PC-9 (cell line): ENCODE data around the gene KBTBD13. TPM values are rescaled to one million over a fixed set of nuclear protein-coding genes. Genes with fewer than 3 reads are reported as not detected.

Experiments used
- BruUV-seq: library from RNA; stranded (reverse); fragments of 400-500 nt; replicated peaks from 2 replicates; lab custom pipeline; 2021; lab: Mats Ljungman, UMichigan
- CTCF ChIA-PET: fragments of 300-600 bp; sonication (Branson Sonifier 250); formaldehyde crosslinking; loops from one replicate; lab custom pipeline; 2022; ENCODE audit warnings: antibody characterized with exemption; lab: Charles Lee
- POLR2A ChIA-PET: fragments of 300-600 bp; sonication (Branson Sonifier 250); formaldehyde crosslinking; loops from one replicate; lab custom pipeline; 2022; ENCODE audit warnings: antibody characterized with exemption; ENCODE audit not compliant: unreplicated experiment; lab: Charles Lee
- DNase-seq, 2 experiments: peaks; one replicate each; pipeline versions ENCODE4 v3.0.0 to v3.0.0-alpha.2; 2015 to 2022; ENCODE audit warnings: mixed read lengths in 1 of 2
- H2AFZ ChIP-seq: fragments of 200-600 bp; sonication (generic); 2 replicates; pipeline ENCODE4 v1.8.1; 2017; ENCODE audit warnings: antibody characterized with exemption
- H3F3A ChIP-seq: fragments of 200-600 bp; sonication (generic); 2 replicates; pipeline ENCODE4 v1.8.1; 2017; ENCODE audit warnings: antibody characterized with exemption, mild to moderate bottlenecking, low read depth; ENCODE audit not compliant: insufficient read depth
- H3K27ac ChIP-seq: fragments of 200-600 bp; sonication (generic); 2 replicates; pipeline ENCODE4 v1.6.1; 2016; ENCODE audit warnings: mixed run types
- H3K27me3 ChIP-seq: fragments of 200-600 bp; sonication (generic); 2 replicates; pipeline ENCODE4 v1.6.1; 2016; ENCODE audit warnings: low read depth, mixed run types; ENCODE audit not compliant: insufficient read depth
- H3K36me3 ChIP-seq: fragments of 200-600 bp; sonication (generic); 2 replicates; pipeline ENCODE4 v1.6.1; 2016; ENCODE audit warnings: low read depth, mixed run types
- H3K4me1 ChIP-seq: fragments of 200-600 bp; sonication (generic); replicated peaks from 2 replicates; pipeline ENCODE4 v1.6.1; 2016; ENCODE audit warnings: mixed run types; ENCODE audit not compliant: insufficient read depth
- H3K4me2 ChIP-seq: fragments of 200-600 bp; sonication (generic); 2 replicates; pipeline ENCODE4 v1.6.1; 2017; ENCODE audit warnings: mixed run types
- H3K4me3 ChIP-seq: fragments of 200-600 bp; sonication (generic); 2 replicates; pipeline ENCODE4 v1.6.1; 2016; ENCODE audit warnings: mixed run types
- H3K79me2 ChIP-seq: fragments of 200-600 bp; sonication (generic); 2 replicates; pipeline ENCODE4 v1.6.1; 2017; ENCODE audit warnings: low read depth, mixed run types
- H3K9me2 ChIP-seq: fragments of 200-600 bp; sonication (generic); 2 replicates; pipeline ENCODE4 v1.8.1; 2017; ENCODE audit warnings: mild to moderate bottlenecking; ENCODE audit not compliant: insufficient read depth
- H3K9me3 ChIP-seq: fragments of 200-600 bp; sonication (generic); 2 replicates; pipeline ENCODE4 v1.8.1; 2016; ENCODE audit warnings: low read depth; ENCODE audit not compliant: insufficient read depth
- H4K20me1 ChIP-seq: fragments of 200-600 bp; sonication (generic); 2 replicates; pipeline ENCODE4 v1.8.1; 2017; ENCODE audit not compliant: insufficient read depth
- EZH2 ChIP-seq: fragments of 200-600 bp; sonication (generic); IDR thresholded peaks from 2 replicates; pipeline ENCODE4 v1.8.0; 2017; ENCODE audit warnings: antibody characterized with exemption, low read depth
- intact Hi-C: fragments of 100-400 bp; cut with micrococcal nuclease; formaldehyde crosslinking; loops from one replicate; pipeline ENCODE4 v1.10.0; 2022; ENCODE audit not compliant: unreplicated experiment
- total RNA-seq: library from RNA; stranded (reverse); gene quantifications from 2 replicates; pipeline ENCODE4 v1.2.3, GENCODE V29; 2021
- TF ChIP-seq, protein P1 (sequence below): fragments of 200-600 bp; sonication (generic); conservative IDR thresholded peaks from 2 replicates; pipeline ENCODE4 v1.6.1; 2017; ENCODE audit warnings: mixed run types, antibody characterized with exemption, mild to moderate bottlenecking, moderate library complexity

Gene KBTBD13
- total RNA-seq, 1 experiment from 2014 or later, result not detected

DNA sequence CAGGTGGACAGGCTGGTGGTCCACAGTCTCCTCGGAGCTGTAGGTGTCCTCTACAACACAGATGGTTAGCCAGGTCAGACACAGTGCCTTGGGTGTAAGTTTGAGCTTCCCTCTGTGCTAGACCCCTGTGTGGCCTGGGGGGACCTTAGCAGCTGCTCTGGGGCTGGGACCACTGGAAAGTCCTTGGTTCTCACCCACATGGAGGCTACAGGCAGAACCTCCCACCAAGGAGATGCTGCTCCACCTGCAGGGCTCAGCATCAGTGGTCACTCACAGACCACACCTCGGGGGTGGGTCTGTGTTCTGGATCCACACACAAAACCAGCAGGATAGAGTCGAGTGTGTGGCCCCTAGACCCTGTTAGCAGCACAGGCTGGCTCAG lies 17.2 kb upstream of the KBTBD13 start:
- Histone ChIP-seq H3K27me3 (no peaks in the 10 kb centered on the region), H3K79me2 (no peaks in the 10 kb centered on the region), H3K4me2 (no peak overlapping the region), H3K4me1 (peaks cover 36% of the 10 kb centered on the region), H3K4me3 (no peak overlapping the region), H2AFZ (no peak overlapping the region), H3F3A (peaks cover 5% of the 10 kb centered on the region; the same call in 1 of the 2 replicates), H3K36me3 (no peaks in the 10 kb centered on the region), H3K27ac (no peak overlapping the region), H4K20me1 (no peaks in the 10 kb centered on the region), H3K9me2 (no peaks in the 10 kb centered on the region), H3K9me3 (no peaks in the 10 kb centered on the region; the same call in 1 of the 2 replicates)
- intact Hi-C loops, result loop anchor here (10.0 kb wide), 1 partner anchor 125 kb away; the partner anchor contains the start of gene CLPX
- TF ChIP-seq EZH2, result no peak
- TF ChIP-seq, protein P1, sequence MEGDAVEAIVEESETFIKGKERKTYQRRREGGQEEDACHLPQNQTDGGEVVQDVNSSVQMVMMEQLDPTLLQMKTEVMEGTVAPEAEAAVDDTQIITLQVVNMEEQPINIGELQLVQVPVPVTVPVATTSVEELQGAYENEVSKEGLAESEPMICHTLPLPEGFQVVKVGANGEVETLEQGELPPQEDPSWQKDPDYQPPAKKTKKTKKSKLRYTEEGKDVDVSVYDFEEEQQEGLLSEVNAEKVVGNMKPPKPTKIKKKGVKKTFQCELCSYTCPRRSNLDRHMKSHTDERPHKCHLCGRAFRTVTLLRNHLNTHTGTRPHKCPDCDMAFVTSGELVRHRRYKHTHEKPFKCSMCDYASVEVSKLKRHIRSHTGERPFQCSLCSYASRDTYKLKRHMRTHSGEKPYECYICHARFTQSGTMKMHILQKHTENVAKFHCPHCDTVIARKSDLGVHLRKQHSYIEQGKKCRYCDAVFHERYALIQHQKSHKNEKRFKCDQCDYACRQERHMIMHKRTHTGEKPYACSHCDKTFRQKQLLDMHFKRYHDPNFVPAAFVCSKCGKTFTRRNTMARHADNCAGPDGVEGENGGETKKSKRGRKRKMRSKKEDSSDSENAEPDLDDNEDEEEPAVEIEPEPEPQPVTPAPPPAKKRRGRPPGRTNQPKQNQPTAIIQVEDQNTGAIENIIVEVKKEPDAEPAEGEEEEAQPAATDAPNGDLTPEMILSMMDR, result no peak
- BruUV-seq, result no TSS peak
- DNase-seq, result no peak
- ChIA-PET POLR2A (no interaction called here), CTCF (interaction anchor here (0.5 kb wide), 1 partner anchor 1421 kb away, joined by 4 read pairs; no protein-coding TSS in a partner anchor)

DNA sequence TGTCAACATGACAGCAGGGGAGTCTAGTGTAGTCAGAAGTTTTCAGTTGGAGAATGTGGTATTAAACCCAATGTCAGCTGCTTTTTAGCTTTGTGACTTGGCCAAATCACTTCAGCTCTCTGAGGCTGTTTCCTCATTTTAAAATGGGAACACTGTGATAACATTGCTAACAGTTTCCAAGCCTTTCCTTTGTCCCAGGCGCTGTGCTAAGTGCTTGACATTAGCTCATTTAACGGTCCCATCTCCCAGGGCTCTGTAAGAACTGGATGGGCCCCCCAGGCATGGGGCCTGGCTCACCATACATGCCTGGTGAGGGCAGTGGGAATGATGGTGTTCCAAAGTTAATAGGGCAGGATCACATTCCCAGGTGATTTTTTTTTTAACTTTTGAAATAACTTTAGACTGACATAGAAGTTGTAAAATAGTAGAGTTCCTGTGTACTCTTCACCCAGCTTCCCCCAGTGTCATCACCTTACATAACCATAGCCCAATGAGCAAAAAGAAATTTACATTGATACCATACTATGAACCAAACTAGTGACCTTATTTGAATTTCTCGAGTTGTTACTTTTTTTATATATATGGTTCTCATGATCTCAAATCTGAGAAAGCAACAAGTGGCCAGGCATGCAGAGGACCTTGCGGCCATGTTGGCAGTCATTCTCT lies 16.5 kb upstream of the KBTBD13 start:
- H2AFZ ChIP-seq, result no peak overlapping the region
- POLR2A ChIA-PET, result interaction anchor here (0.7 kb wide), 1 partner anchor 1823 kb away, joined by 5 read pairs; no protein-coding TSS in a partner anchor
- no peaks in the 10 kb centered on the region for H3K9me2 ChIP-seq
- H3K36me3 ChIP-seq, result no peaks in the 10 kb centered on the region
- no peak for TF ChIP-seq EZH2
- TF ChIP-seq, protein P1, result no peak
- no TSS peak for BruUV-seq
- DNase-seq, result no peak
- no peaks in the 10 kb centered on the region for H3K27me3 ChIP-seq
- intact Hi-C loops, result loop anchor here (10.0 kb wide), 1 partner anchor 125 kb away; the partner anchor contains the start of gene CLPX
- no peak overlapping the region for H3K4me2 ChIP-seq
- no peaks in the 10 kb centered on the region; the same call in 1 of the 2 replicates for H3K9me3 ChIP-seq
- peaks cover 5% of the 10 kb centered on the region; the same call in 1 of the 2 replicates for H3F3A ChIP-seq
- no peaks in the 10 kb centered on the region for H4K20me1 ChIP-seq
- no peak overlapping the region for H3K4me3 ChIP-seq
- CTCF ChIA-PET, result no interaction called here
- H3K79me2 ChIP-seq, result no peaks in the 10 kb centered on the region
- H3K4me1 ChIP-seq, result peaks cover 30% of the 10 kb centered on the region
- H3K27ac ChIP-seq, result no peak overlapping the region

DNA sequence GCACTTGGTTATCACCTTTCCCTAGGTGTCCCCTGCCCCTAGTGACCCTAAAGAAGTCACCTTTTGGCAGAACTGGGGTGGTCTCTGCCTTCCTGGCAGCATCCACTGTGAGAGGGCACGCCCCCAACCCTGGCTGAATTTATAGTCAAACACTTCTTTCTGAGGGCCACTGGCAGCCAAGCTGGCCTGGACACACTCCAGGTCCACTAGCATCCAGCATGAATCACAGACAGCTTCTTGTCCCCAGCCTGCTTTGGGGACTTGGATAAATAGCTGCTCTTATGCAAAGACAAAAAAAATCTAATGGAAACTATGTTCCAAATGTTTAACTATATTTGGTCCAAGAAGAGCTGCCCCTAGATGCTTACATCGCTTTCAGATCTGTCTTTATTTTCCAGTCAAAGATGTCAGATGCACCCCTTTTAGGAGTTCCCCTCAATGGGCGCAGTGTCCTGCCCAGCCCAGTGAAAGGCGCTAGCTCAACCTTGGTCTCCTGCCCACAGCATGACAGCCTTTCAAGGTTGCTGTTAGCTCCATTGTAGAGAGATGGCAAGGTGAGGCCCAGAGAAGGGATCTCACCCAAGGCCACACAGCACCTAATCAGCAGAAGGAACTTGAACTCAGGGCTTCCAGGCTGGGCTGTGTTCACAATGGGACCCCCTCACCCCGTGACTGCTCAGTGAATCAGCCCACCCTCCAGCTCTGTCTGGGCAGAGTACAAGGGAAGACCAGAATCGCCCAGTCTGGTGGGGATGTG lies 15.7 kb upstream of the KBTBD13 start:
- Histone ChIP-seq H3F3A (peaks cover 5% of the 10 kb centered on the region; the same call in 1 of the 2 replicates), H3K9me2 (no peaks in the 10 kb centered on the region), H3K4me2 (no peak overlapping the region), H3K27ac (no peak overlapping the region), H3K9me3 (no peaks in the 10 kb centered on the region; the same call in 1 of the 2 replicates), H4K20me1 (no peaks in the 10 kb centered on the region), H3K4me3 (no peak overlapping the region), H3K4me1 (peaks cover 22% of the 10 kb centered on the region), H3K36me3 (no peaks in the 10 kb centered on the region), H3K27me3 (no peaks in the 10 kb centered on the region; the same call in 1 of the 2 replicates), H2AFZ (no peak overlapping the region), H3K79me2 (no peaks in the 10 kb centered on the region)
- CTCF ChIA-PET, result no interaction called here
- no TSS peak for BruUV-seq
- TF ChIP-seq, protein P1, result no peak
- no peak for TF ChIP-seq EZH2
- POLR2A ChIA-PET, result no interaction called here
- intact Hi-C loops, result no loop called here
- DNase-seq, result no peak
